Stimulated activated CD4-positive, alpha-beta T cell treated with anti-CD3 and anti-CD28 coated beads, Interleukin-15, amount 100 ng/mL, for 1 hour (primary cell): ENCODE results near the gene YY1.
A peak's percentile ranks its signal among the peaks of the same experiment; 100 is the strongest.
"Not testable (repeated sequence)": the region's sequence is repeated elsewhere in the genome, so short reads cannot be mapped to it uniquely, and the experiment has no call there.

Source experiments
- DNase-seq, 2 donors: peaks; one replicate each; pipeline ENCODE4 v3.0.0-alpha.2; 2020; ENCODE audit warnings: low read depth in 1 of 2, low spot score in 1 of 2

Gene YY1

DNA sequence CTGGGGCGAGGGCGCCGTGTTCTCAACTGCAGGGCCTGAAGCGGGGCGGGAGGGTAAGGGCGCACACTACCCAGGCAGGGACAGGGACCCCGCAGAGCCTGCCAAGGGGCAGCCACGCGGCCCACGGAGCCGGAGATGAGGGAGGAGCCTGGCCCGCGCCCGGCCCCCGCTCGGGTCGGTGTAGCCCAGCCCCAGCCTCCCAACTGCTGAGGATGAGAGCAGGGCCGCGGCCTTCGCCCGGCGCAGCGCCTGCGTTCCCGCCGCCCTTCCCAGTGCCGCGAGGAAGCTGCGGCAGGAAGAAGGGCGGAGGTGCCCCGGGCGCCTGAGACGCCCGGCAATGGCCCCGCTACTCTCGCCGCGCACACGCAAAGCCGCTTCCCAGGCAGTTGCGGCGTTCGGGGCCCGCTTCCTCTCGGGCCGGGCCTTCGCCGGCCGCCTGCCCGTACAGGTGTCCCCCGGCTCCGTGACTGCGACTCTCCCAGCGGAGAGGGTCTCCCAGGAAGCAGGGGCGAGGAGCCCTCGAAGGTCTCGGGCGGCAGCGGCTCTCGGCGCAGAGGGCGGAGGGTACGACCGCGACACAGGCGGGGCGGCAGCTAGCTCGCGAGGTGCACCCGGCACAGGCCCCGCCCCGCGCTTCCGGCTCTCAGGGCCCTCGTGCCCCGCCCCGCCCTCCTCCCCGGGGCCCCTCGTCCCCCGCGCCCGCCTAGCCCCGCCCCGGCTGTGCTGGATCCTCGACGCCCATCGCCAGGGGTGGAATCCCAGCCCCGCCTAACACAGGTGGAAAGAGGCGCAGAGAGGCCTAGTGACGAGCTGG lies 24.8 kb upstream of the YY1 start:
- peak; percentile 87 to 94 for DNase-seq

DNA sequence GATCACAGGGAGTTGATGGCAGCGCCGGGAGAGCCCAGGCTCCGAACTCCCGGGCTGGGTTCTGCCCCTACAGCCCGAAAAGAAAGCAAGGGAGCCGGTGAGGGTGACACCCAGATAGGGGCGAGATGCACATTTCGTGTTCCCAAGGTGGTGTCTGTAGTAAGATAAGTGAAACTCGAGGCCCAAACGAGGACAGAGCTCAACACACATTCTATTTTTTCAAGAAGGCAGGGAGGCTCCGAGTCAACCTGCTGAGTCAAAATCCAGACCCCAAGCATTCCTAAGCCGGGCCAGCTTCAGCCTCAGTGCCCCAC lies 24.2 kb upstream of the YY1 start:
- DNase-seq = no peak

DNA sequence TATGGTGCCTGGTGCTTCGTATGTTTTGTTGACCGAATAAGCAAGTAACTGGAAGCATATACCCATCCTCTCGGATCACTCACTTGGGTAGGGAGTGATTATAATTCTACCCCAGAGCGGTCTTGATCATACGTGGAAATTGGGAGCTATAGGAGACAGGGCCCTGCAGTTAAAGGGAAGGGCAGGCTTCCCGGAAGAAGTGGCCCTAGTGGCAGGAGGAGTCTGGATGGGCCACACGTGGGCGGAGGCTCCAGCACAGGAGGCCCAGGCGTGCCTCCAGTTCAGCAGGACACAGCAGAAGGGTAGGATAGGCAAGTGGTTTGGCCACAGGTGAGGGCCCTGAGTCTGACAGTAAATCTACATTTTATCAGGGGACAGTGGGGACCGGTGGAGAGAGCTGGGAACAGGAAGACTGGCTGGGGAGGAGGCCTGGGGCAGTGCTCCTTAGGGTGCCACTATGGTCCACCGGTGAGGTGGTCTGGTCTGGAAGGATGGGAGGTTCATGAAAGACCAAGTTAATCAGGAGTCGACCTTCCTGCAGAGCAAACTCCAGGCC lies 23.5 kb upstream of the YY1 start:
- DNase-seq = no peak

DNA sequence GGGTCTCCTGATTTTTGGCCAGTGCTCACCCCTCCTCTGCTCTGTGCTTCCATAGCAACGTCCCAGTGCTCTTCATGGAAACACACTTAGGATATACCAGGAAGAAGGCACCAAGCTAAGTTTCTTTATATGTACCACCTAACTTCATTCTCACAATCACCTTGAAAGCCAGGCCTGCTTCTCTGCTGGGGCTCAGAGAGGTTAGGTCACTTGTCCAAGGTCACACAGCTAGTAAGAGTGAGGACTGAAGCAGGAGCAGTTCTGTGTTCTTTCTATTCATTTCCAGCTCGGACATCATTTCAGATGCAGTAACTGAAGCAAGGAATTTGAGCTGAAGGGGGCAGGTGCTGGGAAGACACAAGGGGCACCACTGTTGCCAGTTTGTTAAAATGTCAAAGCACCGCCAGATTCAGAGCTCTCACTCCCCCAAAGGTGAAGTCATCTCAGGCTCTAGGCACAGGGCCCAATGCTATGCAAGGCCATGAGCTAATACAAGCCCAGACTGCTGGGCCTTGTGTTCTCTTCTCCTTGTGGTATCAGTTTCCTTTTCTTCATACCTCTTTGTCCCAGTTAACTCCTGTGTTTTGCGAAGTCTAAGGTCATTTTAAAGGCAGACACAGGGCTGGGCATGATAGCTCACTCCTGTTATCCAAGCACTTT lies 19.7 kb upstream of the YY1 start:
- DNase-seq = no peak

DNA sequence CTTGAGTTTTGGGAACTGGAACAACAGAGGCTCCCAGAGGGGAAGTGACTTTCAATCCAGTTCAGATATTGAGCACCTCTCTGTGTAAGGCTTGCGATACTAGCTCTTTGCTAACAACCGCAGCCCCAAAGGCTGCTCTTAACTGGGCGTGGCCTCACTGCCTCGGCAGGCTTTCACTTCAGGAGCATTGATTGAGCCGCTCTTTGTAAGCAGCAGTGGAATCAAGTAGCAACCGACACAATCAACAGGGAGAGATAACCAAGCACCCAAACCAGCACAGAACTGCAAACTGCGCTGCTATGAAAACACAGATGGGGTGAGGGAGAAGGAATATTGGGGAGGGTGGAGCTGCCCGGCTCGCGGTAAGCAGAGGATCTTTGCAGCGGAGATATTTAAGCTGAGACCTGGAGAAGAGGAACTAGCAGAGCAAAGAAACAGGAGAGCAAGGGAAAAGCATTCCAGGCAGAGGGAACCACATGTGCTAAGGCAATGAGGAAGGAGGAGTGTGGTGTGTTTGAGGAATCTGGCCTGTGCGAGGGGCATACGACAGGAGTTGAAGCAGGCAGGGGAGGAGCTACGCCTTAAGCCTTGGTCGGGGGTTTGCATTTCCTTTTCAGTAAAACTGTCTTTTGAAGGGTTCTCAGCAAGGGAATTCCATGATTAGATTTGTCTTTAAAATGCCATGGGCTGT lies 17.3 kb upstream of the YY1 start:
- peak; percentile 41 to 42 for DNase-seq

DNA sequence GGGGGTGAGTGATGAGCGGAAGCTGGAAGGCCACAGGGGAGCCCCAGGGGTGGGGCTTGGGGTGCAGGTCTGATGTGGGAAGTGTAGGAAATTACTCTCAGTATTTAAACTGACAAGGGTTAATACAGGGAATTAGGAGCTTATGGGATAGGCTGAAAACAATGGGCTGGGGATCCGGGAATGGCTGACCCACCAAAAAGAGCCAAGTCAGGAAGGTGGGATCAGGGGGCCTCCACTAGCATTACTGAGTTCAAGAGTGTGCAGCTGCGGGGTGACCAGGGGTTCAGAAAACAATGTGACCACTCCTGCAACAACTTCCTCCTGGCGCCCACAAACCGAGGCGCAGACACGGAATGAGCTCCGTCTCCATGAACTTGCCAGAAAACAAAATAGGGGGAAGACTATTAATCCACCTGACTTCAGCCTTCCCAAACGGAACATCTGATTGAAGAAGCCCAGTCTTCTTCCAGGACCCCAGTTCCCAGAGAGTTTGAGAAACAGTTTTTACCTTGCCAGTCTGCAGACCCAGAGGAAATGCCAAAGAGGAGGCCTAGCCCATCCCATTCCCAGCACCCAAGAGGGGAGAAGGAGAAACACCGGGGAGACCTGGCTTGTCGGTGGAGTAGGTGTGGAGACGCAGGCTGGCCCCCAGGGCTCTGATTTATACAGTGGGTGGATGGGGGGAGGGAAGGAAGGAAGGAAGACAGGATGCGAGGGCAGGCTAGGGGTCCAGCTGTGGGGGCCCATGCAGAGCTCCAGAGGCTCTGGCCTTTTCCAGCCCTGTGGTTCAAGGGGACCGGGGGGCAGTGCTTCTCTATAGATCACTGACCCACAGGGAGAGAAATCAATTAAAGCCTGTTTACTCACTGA lies 16.5 kb upstream of the YY1 start:
- DNase-seq = no peak

DNA sequence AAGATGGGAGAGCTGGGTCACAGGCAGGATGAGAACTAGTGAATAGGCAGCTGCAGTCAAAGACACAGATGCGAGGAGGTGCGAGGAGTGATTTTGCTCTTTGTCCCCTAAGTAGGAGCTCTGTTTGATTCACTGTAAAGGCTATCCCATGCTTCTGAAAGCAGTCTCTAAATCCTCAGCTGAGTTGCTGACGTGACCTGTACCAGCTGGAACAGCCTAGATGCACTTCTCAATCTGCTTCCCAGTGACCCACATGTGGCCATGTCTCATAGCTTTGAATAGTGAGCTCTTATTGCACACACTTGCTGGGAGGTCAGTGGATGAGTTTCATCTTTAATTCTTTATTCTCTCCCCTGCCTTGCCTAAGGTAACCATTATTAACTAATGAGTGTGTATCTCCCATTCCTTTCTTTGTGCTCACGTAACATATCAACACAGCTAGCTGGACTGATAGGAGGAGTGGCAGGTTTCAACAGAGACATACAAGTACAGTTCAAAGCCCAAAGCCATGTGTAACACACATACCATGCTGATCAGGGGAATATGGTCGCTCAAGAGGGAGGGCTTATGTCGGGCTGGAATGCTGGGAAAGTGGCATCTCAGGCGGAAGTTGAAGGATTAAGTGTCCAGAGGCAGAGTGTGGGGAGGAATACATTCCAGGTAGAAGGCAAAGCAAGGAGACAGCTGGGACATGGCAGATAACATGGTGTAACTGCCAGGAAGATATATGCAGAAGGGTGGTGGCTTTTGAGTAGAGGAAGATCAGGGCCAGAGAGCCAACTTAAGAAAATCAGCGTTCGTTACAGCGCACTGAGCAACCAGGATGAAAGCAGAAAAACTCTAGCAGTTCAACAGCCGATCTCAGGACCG lies 15.4 kb upstream of the YY1 start:
- no peak for DNase-seq

DNA sequence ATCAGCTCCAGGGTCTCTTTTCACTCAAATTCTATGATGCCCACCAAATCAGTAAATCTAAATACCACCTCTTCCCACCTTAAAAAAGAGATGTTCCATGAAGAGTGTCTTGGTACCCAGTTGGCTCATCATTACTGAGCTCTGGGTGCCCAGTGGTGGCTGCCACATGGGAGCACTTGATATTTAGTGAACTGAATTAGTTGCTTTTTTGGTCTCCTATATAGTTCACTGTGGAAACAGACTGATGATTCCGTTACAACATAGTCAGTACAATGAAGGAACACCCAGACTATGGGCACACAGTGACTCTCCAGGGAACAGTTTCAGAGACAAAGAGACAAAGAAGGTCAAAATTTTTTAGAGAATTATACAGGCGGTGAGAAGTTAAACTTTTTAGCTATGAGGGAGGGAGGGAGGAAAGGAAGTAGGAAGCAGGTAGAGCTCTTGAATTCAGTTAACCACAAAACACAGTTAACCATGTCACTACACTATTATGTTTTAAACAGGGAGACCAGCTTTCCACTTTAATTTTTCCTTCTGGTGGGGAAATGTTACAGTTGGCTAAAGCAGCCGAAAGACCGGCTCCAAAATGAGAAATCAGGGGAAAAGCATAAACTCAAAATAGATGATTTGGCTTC lies 14.6 kb upstream of the YY1 start:
- DNase-seq = no peak

DNA sequence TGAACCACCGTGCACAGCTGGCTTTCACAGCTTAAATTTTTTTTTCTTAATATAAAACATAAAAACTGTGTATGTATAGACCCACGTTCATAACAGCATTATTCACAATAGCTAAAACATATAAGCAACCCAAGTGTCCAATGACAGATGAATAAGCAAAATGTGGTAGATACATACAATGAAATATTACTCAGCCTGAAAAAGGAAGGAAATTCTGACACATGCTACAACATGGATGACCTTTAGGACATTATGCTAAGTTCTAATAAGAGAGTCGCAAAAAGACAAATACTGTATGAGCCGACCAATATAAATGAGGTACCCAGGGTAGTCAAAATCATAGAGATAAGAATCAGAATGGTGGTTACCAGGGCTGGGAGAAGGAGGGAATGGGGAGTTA lies 13.8 kb upstream of the YY1 start:
- DNase-seq = no peak

DNA sequence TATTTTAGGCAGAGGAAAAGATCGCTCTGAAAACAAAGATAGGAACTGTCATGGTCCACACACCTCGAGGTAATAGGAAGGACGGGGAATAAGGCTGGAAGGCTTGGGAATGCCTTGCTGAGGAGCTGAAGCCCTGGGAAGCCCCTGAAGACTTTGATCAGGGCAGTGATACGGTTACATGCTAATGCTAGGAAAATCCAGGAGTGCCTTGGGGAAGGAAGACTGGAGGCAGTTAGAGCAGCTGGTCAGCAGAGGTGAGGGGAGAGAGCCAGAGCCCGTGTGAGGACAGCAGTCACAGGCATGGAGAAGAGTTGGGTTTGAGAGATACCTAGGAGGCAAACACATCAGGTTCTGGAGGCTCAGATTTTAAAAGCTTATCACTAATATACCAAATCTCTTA lies 8.6 kb upstream of the YY1 start:
- DNase-seq = no peak

DNA sequence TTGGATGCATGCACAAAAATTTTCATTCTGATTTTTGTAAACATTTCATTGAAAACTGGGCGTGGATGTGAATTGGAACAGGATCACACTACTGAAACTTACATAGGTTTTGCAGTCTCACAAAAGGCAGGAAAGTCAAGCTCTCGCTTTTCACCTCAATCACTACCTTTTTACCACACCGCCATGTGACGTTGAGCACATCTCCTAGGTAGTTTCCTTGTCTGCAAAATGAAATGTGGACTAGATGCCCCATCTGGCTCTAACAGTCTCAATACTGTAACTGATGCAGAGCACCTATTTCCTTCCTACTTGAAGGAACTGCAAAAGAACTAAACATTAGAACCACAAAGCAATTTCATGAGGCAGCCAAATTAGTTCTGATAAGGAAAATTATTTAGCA lies 4.4 kb upstream of the YY1 start:
- no peak for DNase-seq

DNA sequence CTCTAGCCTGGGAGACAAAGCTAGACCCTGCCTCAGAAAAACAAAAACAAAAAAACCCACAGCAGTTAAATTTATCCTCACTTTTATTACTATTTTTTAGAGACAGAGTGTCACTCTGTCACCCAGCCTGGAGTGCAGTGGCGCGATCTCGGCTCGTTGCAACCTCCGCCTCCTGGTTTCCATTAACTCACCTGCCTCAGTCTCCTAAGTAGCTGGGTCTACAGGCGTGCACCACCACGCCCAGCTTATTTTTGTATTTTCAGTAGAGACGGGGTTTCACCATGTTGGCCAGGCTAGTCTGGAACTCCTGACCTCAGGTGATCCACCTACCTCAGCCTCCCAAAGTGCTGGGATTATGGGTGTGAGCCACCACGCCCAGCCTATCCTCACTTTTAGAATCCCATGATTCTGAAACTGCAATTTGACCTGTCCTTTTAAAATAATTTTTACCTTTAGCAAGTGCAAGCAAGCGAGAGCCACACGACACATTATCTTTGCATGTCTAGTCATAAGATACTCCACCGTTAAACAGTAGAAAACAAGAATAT lies 2.6 kb upstream of the YY1 start:
- not testable (repeated sequence) for DNase-seq

DNA sequence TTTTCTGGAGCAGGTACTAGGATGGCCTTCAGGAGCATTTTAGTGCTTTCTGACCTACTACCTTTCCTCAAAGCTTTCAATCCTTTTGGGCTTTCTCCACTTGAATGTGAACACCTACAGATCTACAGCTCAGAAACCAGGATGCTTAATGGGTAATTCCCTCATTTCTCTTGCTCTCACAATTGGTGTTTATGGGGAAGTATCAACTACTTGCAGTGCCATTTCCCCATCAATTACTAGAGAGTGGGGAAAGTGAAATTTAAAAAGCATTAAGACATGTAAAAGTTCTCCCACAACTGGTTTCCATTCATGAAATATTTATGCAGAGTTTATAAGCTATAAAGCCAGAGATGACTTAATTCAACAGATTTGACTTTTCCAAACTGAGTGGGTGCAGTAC lies 2.1 kb upstream of the YY1 start:
- no peak for DNase-seq

DNA sequence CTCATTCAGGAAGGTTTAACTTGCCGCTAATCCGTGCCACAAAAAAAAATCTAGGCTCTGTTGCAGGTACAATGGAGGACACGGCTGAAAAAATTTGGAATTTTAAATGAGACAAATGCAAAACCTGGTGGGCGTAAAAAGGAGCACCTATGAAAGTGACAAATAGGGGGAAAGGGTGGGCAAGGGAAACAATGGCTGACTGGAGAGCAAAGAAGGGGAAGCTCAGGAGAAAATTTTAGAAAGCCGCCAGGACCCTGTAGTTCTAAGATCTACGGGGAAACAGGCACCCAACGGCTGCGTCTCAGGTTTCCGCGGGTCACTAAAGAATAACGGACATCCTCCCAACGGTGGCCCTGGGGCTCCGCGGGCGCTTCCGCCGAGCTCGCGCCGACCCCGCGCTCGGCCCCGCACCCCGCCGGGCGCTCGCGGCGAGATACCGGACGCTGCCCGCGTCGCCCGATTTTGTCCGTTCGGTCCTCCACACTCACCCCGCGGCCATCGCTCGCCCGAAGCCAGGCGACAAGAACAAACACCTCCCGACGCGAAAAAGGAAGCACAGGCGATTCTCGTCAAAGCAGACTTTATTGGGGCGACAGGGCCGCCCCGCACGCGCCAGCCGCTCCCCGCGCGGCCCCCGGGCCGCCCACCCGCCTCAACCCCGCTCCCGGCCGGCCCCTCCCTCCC lies 1.1 kb upstream of the YY1 start:
- DNase-seq = no peak

DNA sequence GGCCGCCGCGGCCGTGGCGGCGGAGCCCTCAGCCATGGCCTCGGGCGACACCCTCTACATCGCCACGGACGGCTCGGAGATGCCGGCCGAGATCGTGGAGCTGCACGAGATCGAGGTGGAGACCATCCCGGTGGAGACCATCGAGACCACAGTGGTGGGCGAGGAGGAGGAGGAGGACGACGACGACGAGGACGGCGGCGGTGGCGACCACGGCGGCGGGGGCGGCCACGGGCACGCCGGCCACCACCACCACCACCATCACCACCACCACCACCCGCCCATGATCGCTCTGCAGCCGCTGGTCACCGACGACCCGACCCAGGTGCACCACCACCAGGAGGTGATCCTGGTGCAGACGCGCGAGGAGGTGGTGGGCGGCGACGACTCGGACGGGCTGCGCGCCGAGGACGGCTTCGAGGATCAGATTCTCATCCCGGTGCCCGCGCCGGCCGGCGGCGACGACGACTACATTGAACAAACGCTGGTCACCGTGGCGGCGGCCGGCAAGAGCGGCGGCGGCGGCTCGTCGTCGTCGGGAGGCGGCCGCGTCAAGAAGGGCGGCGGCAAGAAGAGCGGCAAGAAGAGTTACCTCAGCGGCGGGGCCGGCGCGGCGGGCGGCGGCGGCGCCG lies 381 bp downstream of the YY1 start:
- DNase-seq = no peak

DNA sequence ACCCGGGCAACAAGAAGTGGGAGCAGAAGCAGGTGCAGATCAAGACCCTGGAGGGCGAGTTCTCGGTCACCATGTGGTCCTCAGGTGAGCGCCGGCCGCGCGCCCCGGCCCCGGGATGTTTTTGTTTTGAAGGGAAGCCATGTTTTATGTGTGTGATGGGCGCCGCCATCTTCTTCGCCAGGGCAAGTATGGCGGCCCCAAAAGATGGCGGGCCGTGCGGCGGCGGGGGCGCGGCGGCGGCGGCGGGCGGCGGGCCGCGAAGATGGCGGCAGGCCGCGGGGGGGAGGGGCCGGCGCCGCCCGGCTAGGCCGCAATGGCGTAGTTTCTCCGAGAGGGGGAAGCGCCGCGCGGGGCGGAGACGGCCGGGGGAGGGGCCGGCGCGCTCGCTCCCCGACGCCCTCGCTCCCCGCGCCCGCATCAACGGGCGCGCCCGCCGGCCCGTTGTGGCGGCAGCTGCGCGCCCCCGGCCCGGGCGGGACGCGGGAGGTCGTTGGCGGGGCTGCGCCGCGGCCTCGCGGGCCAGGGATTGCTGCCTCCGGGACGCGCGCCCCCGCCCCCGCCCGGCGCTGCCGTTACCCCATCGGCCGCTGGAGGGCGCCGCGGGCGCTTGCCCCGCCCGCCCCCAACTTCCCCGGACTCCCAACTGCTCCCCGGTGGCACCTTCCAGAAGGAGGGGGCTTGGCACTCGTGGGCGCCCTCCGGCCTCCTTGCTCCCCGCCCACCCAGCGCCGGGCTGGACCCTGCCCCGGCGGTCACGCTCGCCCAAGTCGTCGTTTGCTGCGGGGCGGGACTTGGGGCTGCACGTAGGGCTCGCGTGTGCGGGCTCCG lies 1.1 kb downstream of the YY1 start:
- peak; percentile 74 to 84 for DNase-seq

DNA sequence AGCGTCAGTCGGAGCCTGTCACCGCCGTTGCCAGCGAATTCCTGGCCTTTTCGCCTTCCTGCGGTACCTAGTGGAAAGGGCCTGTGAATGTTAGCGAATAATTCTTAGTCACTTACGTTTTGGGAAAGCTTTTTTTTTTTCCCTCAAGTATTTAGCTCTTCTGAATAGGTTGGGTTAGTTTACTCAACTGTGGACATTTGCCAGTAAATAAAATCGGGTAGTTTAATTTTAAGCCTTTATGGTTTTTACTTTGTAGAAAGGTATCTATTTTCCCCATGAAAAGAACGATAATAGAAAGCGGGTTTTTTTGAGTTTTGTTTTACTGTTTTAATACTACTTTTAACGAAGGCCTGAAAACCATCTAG lies 1.7 kb downstream of the YY1 start:
- DNase-seq = no peak

DNA sequence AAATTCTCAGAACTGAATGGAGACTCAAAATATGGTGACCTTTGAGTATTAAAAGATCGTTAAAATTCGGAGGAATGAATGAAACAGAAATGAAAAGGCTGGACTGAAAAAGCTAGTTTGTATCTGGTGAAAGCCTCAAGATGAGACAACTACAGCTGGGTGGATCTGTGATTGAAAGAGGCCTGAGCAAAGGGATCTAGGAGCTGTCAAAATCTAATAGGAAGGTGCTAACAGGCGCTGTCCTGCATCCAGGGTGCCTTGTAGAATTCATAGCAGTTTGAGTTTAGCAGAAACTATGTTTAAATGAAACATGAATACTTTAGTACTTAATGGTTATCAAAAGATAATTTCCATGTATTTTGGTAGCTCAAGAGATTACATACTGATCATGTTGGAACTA lies 2.3 kb downstream of the YY1 start:
- DNase-seq = no peak
